Neural progenitor cell (in vitro differentiated cells): ENCODE results near the gene DNER.

ENCODE experiments used
- EZH2 ChIP-seq: fragments of 200-600 bp; sonication (generic); IDR thresholded peaks from 2 replicates; pipeline ENCODE4 v1.6.1; 2017; ENCODE audit warnings: antibody characterized with exemption, mild to moderate bottlenecking, moderate library complexity
- EZH2phosphoT487 ChIP-seq: fragments of 200-600 bp; sonication (generic); IDR thresholded peaks from 2 replicates; pipeline ENCODE4 v1.6.1; 2017; ENCODE audit warnings: antibody characterized with exemption
- TF ChIP-seq, protein P1 (sequence below): fragments of 200-600 bp; sonication (generic); IDR thresholded peaks from 2 replicates; pipeline ENCODE4 v1.5.1; 2017; ENCODE audit warnings: antibody characterized with exemption, mild to moderate bottlenecking

DNA sequence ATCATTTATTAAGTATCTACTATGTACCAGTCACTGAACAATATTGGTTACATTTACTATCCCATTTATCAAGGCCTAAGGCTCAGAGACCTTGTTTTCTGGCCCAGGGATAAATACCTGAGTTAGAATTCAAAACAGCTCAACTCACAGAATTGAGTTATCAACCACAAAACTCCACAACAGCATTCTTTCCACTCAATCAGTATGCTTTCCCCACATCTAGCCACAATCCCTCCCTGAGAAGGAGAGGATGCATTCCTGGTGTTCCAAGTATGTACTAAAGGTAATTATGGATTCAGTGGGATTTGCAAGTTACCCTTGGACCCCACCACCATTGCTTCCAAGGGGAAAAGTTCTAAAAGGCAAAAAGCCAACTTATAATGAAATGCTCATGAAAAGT, 339.1 kb downstream of the DNER start:
- TF ChIP-seq, protein P1, sequence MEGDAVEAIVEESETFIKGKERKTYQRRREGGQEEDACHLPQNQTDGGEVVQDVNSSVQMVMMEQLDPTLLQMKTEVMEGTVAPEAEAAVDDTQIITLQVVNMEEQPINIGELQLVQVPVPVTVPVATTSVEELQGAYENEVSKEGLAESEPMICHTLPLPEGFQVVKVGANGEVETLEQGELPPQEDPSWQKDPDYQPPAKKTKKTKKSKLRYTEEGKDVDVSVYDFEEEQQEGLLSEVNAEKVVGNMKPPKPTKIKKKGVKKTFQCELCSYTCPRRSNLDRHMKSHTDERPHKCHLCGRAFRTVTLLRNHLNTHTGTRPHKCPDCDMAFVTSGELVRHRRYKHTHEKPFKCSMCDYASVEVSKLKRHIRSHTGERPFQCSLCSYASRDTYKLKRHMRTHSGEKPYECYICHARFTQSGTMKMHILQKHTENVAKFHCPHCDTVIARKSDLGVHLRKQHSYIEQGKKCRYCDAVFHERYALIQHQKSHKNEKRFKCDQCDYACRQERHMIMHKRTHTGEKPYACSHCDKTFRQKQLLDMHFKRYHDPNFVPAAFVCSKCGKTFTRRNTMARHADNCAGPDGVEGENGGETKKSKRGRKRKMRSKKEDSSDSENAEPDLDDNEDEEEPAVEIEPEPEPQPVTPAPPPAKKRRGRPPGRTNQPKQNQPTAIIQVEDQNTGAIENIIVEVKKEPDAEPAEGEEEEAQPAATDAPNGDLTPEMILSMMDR, result no peak
- TF ChIP-seq EZH2phosphoT487 (no peak), EZH2 (no peak)
